T follicular helper cell (primary cell): Measurements from ENCODE around the gene RIT2.
"Not testable (repeated sequence)": the region's sequence is repeated elsewhere in the genome, so short reads cannot be mapped to it uniquely, and the experiment has no call there.

Source experiments
- DNase-seq: peaks from one replicate; pipeline ENCODE4 v3.0.0-alpha.2; 2020; ENCODE audit warnings: low read depth

Gene RIT2

GRCh38 chr18:42838546-42839145 lies 276.8 kb downstream of the RIT2 start:
- DNase-seq = no peak

- no peak for DNase-seq
Observed at GRCh38 chr18:42830936-42831335, 284.5 kb downstream of the RIT2 start.

- no peak for DNase-seq
Observed at GRCh38 chr18:42828881-42829280, 286.6 kb downstream of the RIT2 start.

GRCh38 chr18:42824178-42824577 lies 291.3 kb downstream of the RIT2 start:
- no peak for DNase-seq

GRCh38 chr18:42822711-42823110 lies 292.8 kb downstream of the RIT2 start:
- DNase-seq = no peak

- DNase-seq = no peak
Observed at GRCh38 chr18:42821492-42821891, 294.0 kb downstream of the RIT2 start.

GRCh38 chr18:42814618-42815017 lies 300.9 kb downstream of the RIT2 start:
- no peak for DNase-seq

GRCh38 chr18:42814184-42814583 lies 301.3 kb downstream of the RIT2 start:
- no peak for DNase-seq

GRCh38 chr18:42813570-42813969 lies 301.9 kb downstream of the RIT2 start:
- no peak for DNase-seq

- no peak for DNase-seq
Observed at GRCh38 chr18:42807887-42808286, 307.6 kb downstream of the RIT2 start.

GRCh38 chr18:42801706-42802105 lies 313.8 kb downstream of the RIT2 start:
- no peak for DNase-seq

- DNase-seq = no peak
Observed at GRCh38 chr18:42798606-42799170, 316.8 kb downstream of the RIT2 start.

GRCh38 chr18:42795213-42795789 lies 320.2 kb downstream of the RIT2 start:
- not testable (repeated sequence) for DNase-seq

GRCh38 chr18:42792731-42793130 lies 322.8 kb downstream of the RIT2 start:
- DNase-seq = no peak

- DNase-seq = no peak
Observed at GRCh38 chr18:42784632-42785031, 330.9 kb downstream of the RIT2 start.

- no peak for DNase-seq
Observed at GRCh38 chr18:42782929-42783328, 332.6 kb downstream of the RIT2 start.

- DNase-seq = no peak
Observed at GRCh38 chr18:42781298-42781815, 334.1 kb downstream of the RIT2 start.

GRCh38 chr18:42780171-42780570 lies 335.3 kb downstream of the RIT2 start:
- no peak for DNase-seq

GRCh38 chr18:42778445-42779042 lies 336.9 kb downstream of the RIT2 start:
- DNase-seq = no peak

GRCh38 chr18:42778024-42778423 lies 337.5 kb downstream of the RIT2 start:
- DNase-seq = no peak

GRCh38 chr18:42773870-42774269 lies 341.6 kb downstream of the RIT2 start:
- no peak for DNase-seq

- no peak for DNase-seq
Observed at GRCh38 chr18:42771936-42772335, 343.5 kb downstream of the RIT2 start.

GRCh38 chr18:42765302-42765701 lies 350.2 kb downstream of the RIT2 start:
- no peak for DNase-seq
